A673 (cell line): ENCODE data around the gene ADAMTS10.

Source experiments
- EZH2 ChIP-seq: fragments of 200-600 bp; sonication (generic); IDR thresholded peaks from 2 replicates; pipeline ENCODE4 v1.6.1; 2017; ENCODE audit warnings: borderline replicate concordance, low read depth, mild to moderate bottlenecking, mixed read lengths, antibody characterized with exemption, low read length; ENCODE audit not compliant: poor library complexity, severe bottlenecking
- TF ChIP-seq, protein P1 (sequence below): fragments of 300-800, 200-600 bp; sonication (generic); conservative IDR thresholded peaks from 2 replicates; pipeline ENCODE4 v1.5.1; 2017; ENCODE audit warnings: low read depth, mild to moderate bottlenecking, antibody characterized with exemption, low read length, moderate library complexity, mixed read lengths

DNA sequence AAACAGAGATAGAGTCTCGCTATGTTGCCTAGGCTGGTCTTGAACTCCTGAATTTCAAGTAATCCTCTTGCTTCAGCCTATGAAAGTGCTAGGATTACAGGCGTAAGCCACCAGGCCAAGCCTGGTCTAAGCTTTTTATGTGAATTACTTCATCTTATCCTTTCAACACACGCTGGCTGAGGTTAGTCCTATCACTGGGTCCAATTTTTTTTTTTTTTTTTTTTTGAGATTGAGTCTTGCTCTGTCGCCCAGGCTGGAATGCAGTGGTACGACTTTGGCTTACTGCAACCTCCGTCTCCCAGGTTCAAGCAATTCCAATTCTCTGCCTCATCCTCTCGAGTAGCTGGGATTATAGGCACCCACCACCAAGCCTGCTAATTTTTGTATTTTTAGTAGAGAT lies 43.7 kb downstream of the ADAMTS10 start:
- TF ChIP-seq, protein P1, sequence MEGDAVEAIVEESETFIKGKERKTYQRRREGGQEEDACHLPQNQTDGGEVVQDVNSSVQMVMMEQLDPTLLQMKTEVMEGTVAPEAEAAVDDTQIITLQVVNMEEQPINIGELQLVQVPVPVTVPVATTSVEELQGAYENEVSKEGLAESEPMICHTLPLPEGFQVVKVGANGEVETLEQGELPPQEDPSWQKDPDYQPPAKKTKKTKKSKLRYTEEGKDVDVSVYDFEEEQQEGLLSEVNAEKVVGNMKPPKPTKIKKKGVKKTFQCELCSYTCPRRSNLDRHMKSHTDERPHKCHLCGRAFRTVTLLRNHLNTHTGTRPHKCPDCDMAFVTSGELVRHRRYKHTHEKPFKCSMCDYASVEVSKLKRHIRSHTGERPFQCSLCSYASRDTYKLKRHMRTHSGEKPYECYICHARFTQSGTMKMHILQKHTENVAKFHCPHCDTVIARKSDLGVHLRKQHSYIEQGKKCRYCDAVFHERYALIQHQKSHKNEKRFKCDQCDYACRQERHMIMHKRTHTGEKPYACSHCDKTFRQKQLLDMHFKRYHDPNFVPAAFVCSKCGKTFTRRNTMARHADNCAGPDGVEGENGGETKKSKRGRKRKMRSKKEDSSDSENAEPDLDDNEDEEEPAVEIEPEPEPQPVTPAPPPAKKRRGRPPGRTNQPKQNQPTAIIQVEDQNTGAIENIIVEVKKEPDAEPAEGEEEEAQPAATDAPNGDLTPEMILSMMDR, result no peak
- no peak for TF ChIP-seq EZH2
